ENCODE data around the gene AFF3.

DNA sequence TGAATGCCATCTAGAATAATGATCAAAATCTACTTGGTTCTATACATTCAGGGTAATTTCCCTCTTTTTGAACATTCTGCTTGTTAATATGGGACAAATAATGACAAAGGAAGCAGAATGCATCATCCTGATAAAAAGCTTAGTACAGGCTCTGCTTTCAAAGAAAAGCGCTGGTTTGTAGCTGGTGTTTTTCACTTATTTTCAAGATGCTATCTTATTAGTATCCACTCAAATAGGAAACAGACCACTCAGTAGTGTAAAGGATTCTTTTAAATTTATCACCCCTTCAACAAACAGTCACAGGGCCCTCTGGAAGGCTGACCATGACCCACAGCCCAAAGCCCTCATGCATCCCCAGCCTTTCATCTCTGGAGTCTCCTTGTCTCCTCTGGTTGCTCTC lies 18.0 kb upstream of the AFF3 start:
- TF ChIP-seq CTCF (IDR thresholded peaks at IDR 0.05; ENCODE audit: low read length) (no peak), EZH2phosphoT487 (IDR thresholded peaks at IDR 0.05; ENCODE audit: low read length) (no peak)
